SK-N-SH (cell line): Measurements from ENCODE around the gene EDDM13. TPM values are rescaled to one million over a fixed set of nuclear protein-coding genes. Genes with fewer than 3 reads are reported as not detected.
"Not testable (repeated sequence)": the region's sequence is repeated elsewhere in the genome, so short reads cannot be mapped to it uniquely, and the experiment has no call there.

ENCODE experiments used
- CTCF ChIA-PET: fragments of 300-600, 350-600 bp; formaldehyde crosslinking; extraction: SDS; loops from one replicate; lab custom pipeline; 2021; lab: Yijun Ruan, JAX
- POLR2A ChIA-PET: fragments of 350-600 bp; sonication (Branson Sonifier 250); formaldehyde crosslinking; extraction: SDS; loops from one replicate; lab custom pipeline; 2020; ENCODE audit warnings: antibody characterized with exemption, inconsistent platforms; lab: Yijun Ruan, JAX
- DNase-seq: peaks from one replicate; pipeline ENCODE4 v3.0.0; 2012
- H2AFZ ChIP-seq: fragments of 200-600 bp; sonication (generic); 2 replicates; pipeline ENCODE4 v1.8.1; 2016; ENCODE audit warnings: antibody characterized with exemption, mild to moderate bottlenecking, low read depth
- H3F3A ChIP-seq: fragments of 200-600 bp; sonication (generic); replicated peaks from 2 replicates; pipeline ENCODE3; 2016; ENCODE audit warnings: antibody characterized with exemption, mild to moderate bottlenecking; ENCODE audit not compliant: insufficient read depth
- H3K27ac ChIP-seq, 2 experiments: fragments of 200-500 bp in 1 of 2; fragments of 200-600 bp in 1 of 2; sonication (Bioruptor generic) in 1 of 2; sonication (generic), shearing (Covaris generic) in 1 of 2; 2 replicates each; pipeline versions ENCODE4 v1.5.1 to v1.6.1; 2014 to 2016; ENCODE audit warnings: low read depth in 2 of 2, inconsistent platforms in 1 of 2, low read length in 1 of 2, mild to moderate bottlenecking in 1 of 2, mixed read lengths in 1 of 2
- H3K27me3 ChIP-seq: fragments of 200-600 bp; sonication (generic), shearing (Covaris generic); 2 replicates; pipeline ENCODE4 v1.6.1; 2016; ENCODE audit warnings: mixed run types; ENCODE audit not compliant: insufficient read depth
- H3K36me3 ChIP-seq, 2 experiments: fragments of 200-500 bp in 1 of 2; fragments of 200-600 bp in 1 of 2; sonication (Bioruptor generic) in 1 of 2; sonication (generic) in 1 of 2; replicated peaks in 1 of 2; 2 replicates each; pipeline versions ENCODE3 to v1.5.1; 2014 to 2016; ENCODE audit warnings: low read length in 1 of 2, mild to moderate bottlenecking in 1 of 2; ENCODE audit not compliant: insufficient read depth in 2 of 2, control insufficient read depth in 1 of 2
- H3K4me1 ChIP-seq, 2 experiments: fragments of 200-500 bp in 1 of 2; fragments of 200-600 bp in 1 of 2; sonication (Bioruptor generic) in 1 of 2; sonication (generic), shearing (Covaris generic) in 1 of 2; 2 replicates each; pipeline versions ENCODE4 v1.5.1 to v1.6.1; 2014 to 2016; ENCODE audit warnings: low read depth in 1 of 2, low read length in 1 of 2, mixed run types in 1 of 2; ENCODE audit not compliant: insufficient read depth in 2 of 2, control insufficient read depth in 1 of 2
- H3K4me2 ChIP-seq: fragments of 200-600 bp; sonication (generic), shearing (Covaris generic); 2 replicates; pipeline ENCODE4 v1.6.1; 2017; ENCODE audit warnings: mixed run types
- H3K4me3 ChIP-seq, 2 experiments: fragments of 200-500 bp in 1 of 2; fragments of 200-600 bp in 1 of 2; sonication (Bioruptor generic) in 1 of 2; sonication (generic), shearing (Covaris generic) in 1 of 2; 2 replicates each; pipeline versions ENCODE4 v1.5.1 to v1.8.1; 2014 to 2016; ENCODE audit warnings: low read depth in 2 of 2, inconsistent platforms in 1 of 2, low read length in 1 of 2, mild to moderate bottlenecking in 1 of 2, mixed read lengths in 1 of 2, moderate library complexity in 1 of 2
- H3K79me2 ChIP-seq: fragments of 200-600 bp; sonication (generic); 2 replicates; pipeline ENCODE4 v1.8.1; 2017; ENCODE audit warnings: mild to moderate bottlenecking; ENCODE audit not compliant: insufficient read depth
- H3K9ac ChIP-seq: fragments of 200-600 bp; sonication (generic); 2 replicates; pipeline ENCODE4 v1.6.1; 2017; ENCODE audit warnings: mixed run types
- H3K9me2 ChIP-seq: fragments of 200-600 bp; sonication (generic); 2 replicates; pipeline ENCODE4 v1.6.1; 2017; ENCODE audit warnings: mixed run types
- H3K9me3 ChIP-seq: fragments of 200-600 bp; sonication (generic); 2 replicates; pipeline ENCODE4 v1.6.1; 2017; ENCODE audit warnings: mixed run types, mild to moderate bottlenecking, moderate library complexity
- H4K20me1 ChIP-seq: fragments of 200-600 bp; sonication (generic); 2 replicates; pipeline ENCODE4 v1.6.1; 2017; ENCODE audit warnings: mild to moderate bottlenecking, mixed run types; ENCODE audit not compliant: insufficient read depth
- EP300 ChIP-seq, 2 experiments: IDR thresholded peaks; 2 replicates each; pipeline versions ENCODE4 v1.4.0 to v1.6.1; 2012; ENCODE audit warnings: borderline replicate concordance in 1 of 2, low read depth in 1 of 2, low read length in 1 of 2
- NFIC ChIP-seq: IDR thresholded peaks from 2 replicates; pipeline ENCODE4 v1.4.0; 2012; ENCODE audit warnings: borderline replicate concordance
- NRF1 ChIP-seq: IDR thresholded peaks from 2 replicates; pipeline ENCODE4 v1.6.1; 2012; ENCODE audit warnings: low read depth, mild to moderate bottlenecking, low read length
- PBX3 ChIP-seq: IDR thresholded peaks from 2 replicates; pipeline ENCODE4; 2012
- WGBS: methylation state at CpG from one replicate; pipeline ENCODE4 v1.1.6; 2017; ENCODE audit warnings: low lambda C conversion rate; 5-methylcytosine and 5-hydroxymethylcytosine counted together
- polyA plus RNA-seq, 3 experiments: library from polyadenylated mRNA; depleted of rRNA; stranded (reverse); fragments of >200 nt; gene quantifications; 2 replicates each; pipeline ENCODE4 v1.2.3, GENCODE V29; 2012
- TF ChIP-seq, protein P1 (sequence below): IDR thresholded peaks from 2 replicates; pipeline ENCODE4 v1.4.0; 2012; ENCODE audit warnings: low read depth, borderline replicate concordance

The EDDM13 gene
- polyA plus RNA-seq, 1 of the 3 experiments (the other 2 are of a cell fraction) = not detected

DNA sequence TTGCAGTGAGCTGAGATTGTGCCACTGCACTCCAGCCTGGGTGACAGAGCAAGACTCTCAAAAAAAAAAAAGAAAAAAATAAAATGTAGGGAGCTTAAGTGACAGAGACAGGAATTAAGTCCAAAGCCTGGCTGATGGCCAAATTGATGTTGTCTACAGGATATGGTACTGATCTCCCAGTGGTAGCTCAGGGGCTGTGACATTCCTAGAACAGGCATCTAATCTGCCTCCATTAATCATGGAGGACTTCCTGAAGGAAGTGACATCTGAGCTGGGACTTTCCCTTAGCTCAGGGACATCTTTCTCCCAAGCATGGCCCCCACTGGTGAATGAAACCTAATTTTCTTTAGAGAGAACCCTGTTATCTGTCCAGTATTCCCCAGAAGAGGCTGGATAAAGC lies 11.4 kb upstream of the EDDM13 start (continued):
- TF ChIP-seq, protein P1, sequence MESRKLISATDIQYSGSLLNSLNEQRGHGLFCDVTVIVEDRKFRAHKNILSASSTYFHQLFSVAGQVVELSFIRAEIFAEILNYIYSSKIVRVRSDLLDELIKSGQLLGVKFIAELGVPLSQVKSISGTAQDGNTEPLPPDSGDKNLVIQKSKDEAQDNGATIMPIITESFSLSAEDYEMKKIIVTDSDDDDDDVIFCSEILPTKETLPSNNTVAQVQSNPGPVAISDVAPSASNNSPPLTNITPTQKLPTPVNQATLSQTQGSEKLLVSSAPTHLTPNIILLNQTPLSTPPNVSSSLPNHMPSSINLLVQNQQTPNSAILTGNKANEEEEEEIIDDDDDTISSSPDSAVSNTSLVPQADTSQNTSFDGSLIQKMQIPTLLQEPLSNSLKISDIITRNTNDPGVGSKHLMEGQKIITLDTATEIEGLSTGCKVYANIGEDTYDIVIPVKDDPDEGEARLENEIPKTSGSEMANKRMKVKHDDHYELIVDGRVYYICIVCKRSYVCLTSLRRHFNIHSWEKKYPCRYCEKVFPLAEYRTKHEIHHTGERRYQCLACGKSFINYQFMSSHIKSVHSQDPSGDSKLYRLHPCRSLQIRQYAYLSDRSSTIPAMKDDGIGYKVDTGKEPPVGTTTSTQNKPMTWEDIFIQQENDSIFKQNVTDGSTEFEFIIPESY = no peak
- TF ChIP-seq NFIC (no peak), EP300 (IDR thresholded peaks at IDR 0.05; ENCODE audit: borderline replicate concordance in 1 of 2, low read depth in 1 of 2, low read length in 1 of 2) (no peak)

- H2AFZ ChIP-seq, H3K79me2 ChIP-seq, H3K9me3 ChIP-seq, H3K27me3 ChIP-seq, H4K20me1 ChIP-seq, H3K9me2 ChIP-seq, H3K4me1 ChIP-seq, H3K36me3 ChIP-seq, DNase-seq, H3K4me3 ChIP-seq, H3K27ac ChIP-seq, H3K4me2 ChIP-seq, H3K9ac ChIP-seq, H3F3A ChIP-seq: not testable (repeated sequence)
- ChIA-PET POLR2A (interaction anchor here (0.6 kb wide), 1 partner anchor 110 kb away, joined by 3 read pairs; no protein-coding TSS in a partner anchor), CTCF (interaction anchor here (0.7 to 4.5 kb wide), 4 partner anchors 10 to 185 kb away, joined by 3 to 37 read pairs (median 6); no protein-coding TSS in a partner anchor)
- WGBS = 95% methylated on average over 6 of the region's 6 CpGs
These were observed 10.6 kb upstream of the EDDM13 start for GRCh38 chr19:56261932-56262331.

GRCh38 chr19:56263319-56263718 lies 9.2 kb upstream of the EDDM13 start:
- no peak for TF ChIP-seq NFIC
- no peak for TF ChIP-seq EP300 (IDR thresholded peaks at IDR 0.05; ENCODE audit: borderline replicate concordance in 1 of 2, low read depth in 1 of 2, low read length in 1 of 2)
- TF ChIP-seq PBX3 = no peak
- TF ChIP-seq NRF1 = no peak

More at GRCh38 chr19:56263319-56263718, 9.2 kb upstream of the EDDM13 start:
- Histone ChIP-seq H3K4me1 (peaks cover 0 to 3% of the 10 kb centered on the region in 2 experiments; a peak in 1 of 4 replicates), H3K4me3 (no peak overlapping the region), H3K36me3 (no peaks in the 10 kb centered on the region), H3F3A (peaks cover 3% of the 10 kb centered on the region), H3K9me3 (no peaks in the 10 kb centered on the region), H3K27me3 (no peaks in the 10 kb centered on the region), H3K79me2 (no peaks in the 10 kb centered on the region), H3K9me2 (no peaks in the 10 kb centered on the region), H3K9ac (no peak overlapping the region), H3K4me2 (no peak overlapping the region), H3K27ac (no peak overlapping the region), H2AFZ (no peak overlapping the region), H4K20me1 (no peaks in the 10 kb centered on the region)
- ChIA-PET CTCF (interaction anchor here (0.9 to 3.4 kb wide), 2 partner anchors 10 to 70 kb away, joined by 4 to 17 read pairs; no protein-coding TSS in a partner anchor), POLR2A (no interaction called here)
- no peak for DNase-seq
- 93% methylated on average over 5 of the region's 5 CpGs for WGBS
